Stimulated activated naive CD8-positive, alpha-beta T cell treated with anti-CD3 and anti-CD28 coated beads, Interleukin-15, Interleukin-2, amounts not matched to agents 100 ng/mL and 50 ng/mL, for 24 hours (primary cell): ENCODE results near the gene MALT1.

Experiments
- H3K27ac Mint-ChIP-seq: one replicate; pipeline ENCODE4 v1.8.0; 2021; ENCODE audit warnings: mild to moderate bottlenecking, mixed read lengths
- H3K27me3 Mint-ChIP-seq: one replicate; pipeline ENCODE4 v1.8.0; 2021; ENCODE audit warnings: mixed read lengths
- H3K36me3 Mint-ChIP-seq: one replicate; pipeline ENCODE4 v1.8.0; 2021; ENCODE audit warnings: low read depth, mixed read lengths
- H3K4me1 Mint-ChIP-seq: one replicate; pipeline ENCODE4 v1.8.0; 2021; ENCODE audit warnings: low read depth, mixed read lengths
- H3K4me3 Mint-ChIP-seq: one replicate; pipeline ENCODE4 v1.8.0; 2021; ENCODE audit warnings: mild to moderate bottlenecking, mixed read lengths
- H3K9me3 Mint-ChIP-seq: one replicate; pipeline ENCODE4 v1.8.0; 2021; ENCODE audit warnings: mixed read lengths

The MALT1 gene

GRCh38 chr18:58777471-58777870 lies 106.2 kb downstream of the MALT1 start:
- Mint-ChIP-seq H3K4me1 (no peaks in the 10 kb centered on the region), H3K4me3 (no peak overlapping the region), H3K27me3 (peaks cover 19% of the 10 kb centered on the region), H3K36me3 (no peaks in the 10 kb centered on the region), H3K27ac (no peak overlapping the region), H3K9me3 (no peaks in the 10 kb centered on the region)

GRCh38 chr18:58779529-58779928 lies 108.3 kb downstream of the MALT1 start:
- Mint-ChIP-seq H3K9me3 (no peaks in the 10 kb centered on the region), H3K4me3 (no peak overlapping the region), H3K36me3 (no peaks in the 10 kb centered on the region), H3K27me3 (peaks cover 19% of the 10 kb centered on the region), H3K27ac (no peak overlapping the region), H3K4me1 (no peaks in the 10 kb centered on the region)

GRCh38 chr18:58780045-58780444 lies 108.8 kb downstream of the MALT1 start:
- Mint-ChIP-seq H3K4me3 (no peak overlapping the region), H3K27me3 (peaks cover 19% of the 10 kb centered on the region), H3K27ac (no peak overlapping the region), H3K4me1 (no peaks in the 10 kb centered on the region), H3K36me3 (no peaks in the 10 kb centered on the region), H3K9me3 (no peaks in the 10 kb centered on the region)

GRCh38 chr18:58781627-58782194 lies 110.4 kb downstream of the MALT1 start:
- Mint-ChIP-seq H3K9me3 (no peaks in the 10 kb centered on the region), H3K36me3 (no peaks in the 10 kb centered on the region), H3K27me3 (peaks cover 17% of the 10 kb centered on the region), H3K27ac (no peak overlapping the region), H3K4me1 (no peaks in the 10 kb centered on the region), H3K4me3 (no peak overlapping the region)

- H3K27me3 Mint-ChIP-seq: peaks cover 20% of the 10 kb centered on the region
- no peaks in the 10 kb centered on the region for H3K4me1 Mint-ChIP-seq
- H3K27ac Mint-ChIP-seq: no peak overlapping the region
- H3K4me3 Mint-ChIP-seq: no peak overlapping the region
- H3K36me3 Mint-ChIP-seq: no peaks in the 10 kb centered on the region
- no peaks in the 10 kb centered on the region for H3K9me3 Mint-ChIP-seq
These were observed 113.4 kb downstream of the MALT1 start for GRCh38 chr18:58784601-58785137.

GRCh38 chr18:58785171-58785805 lies 114.0 kb downstream of the MALT1 start:
- H3K27ac Mint-ChIP-seq: no peak overlapping the region
- H3K9me3 Mint-ChIP-seq: no peaks in the 10 kb centered on the region
- H3K36me3 Mint-ChIP-seq: no peaks in the 10 kb centered on the region
- no peaks in the 10 kb centered on the region for H3K4me1 Mint-ChIP-seq
- H3K4me3 Mint-ChIP-seq: no peak overlapping the region
- H3K27me3 Mint-ChIP-seq: peaks cover 15% of the 10 kb centered on the region

- Mint-ChIP-seq H3K36me3 (no peaks in the 10 kb centered on the region), H3K27ac (no peak overlapping the region), H3K4me3 (no peak overlapping the region), H3K9me3 (no peaks in the 10 kb centered on the region), H3K27me3 (peaks cover 15% of the 10 kb centered on the region), H3K4me1 (no peaks in the 10 kb centered on the region)
These were observed 114.6 kb downstream of the MALT1 start for GRCh38 chr18:58785870-58786269.

- peaks cover 10% of the 10 kb centered on the region for H3K27me3 Mint-ChIP-seq
- H3K36me3 Mint-ChIP-seq: no peaks in the 10 kb centered on the region
- H3K4me3 Mint-ChIP-seq: no peak overlapping the region
- no peak overlapping the region for H3K27ac Mint-ChIP-seq
- H3K4me1 Mint-ChIP-seq: no peaks in the 10 kb centered on the region
- no peaks in the 10 kb centered on the region for H3K9me3 Mint-ChIP-seq
These were observed 116.4 kb downstream of the MALT1 start for GRCh38 chr18:58787536-58788149.

- no peaks in the 10 kb centered on the region for H3K36me3 Mint-ChIP-seq
- H3K27me3 Mint-ChIP-seq: peaks cover 10% of the 10 kb centered on the region
- H3K9me3 Mint-ChIP-seq: no peaks in the 10 kb centered on the region
- no peak overlapping the region for H3K27ac Mint-ChIP-seq
- no peak overlapping the region for H3K4me3 Mint-ChIP-seq
- no peaks in the 10 kb centered on the region for H3K4me1 Mint-ChIP-seq
These were observed 117.2 kb downstream of the MALT1 start for GRCh38 chr18:58788470-58788869.

GRCh38 chr18:58788971-58789875 lies 118.0 kb downstream of the MALT1 start:
- Mint-ChIP-seq H3K27me3 (peaks cover 10% of the 10 kb centered on the region), H3K4me3 (no peak overlapping the region), H3K36me3 (no peaks in the 10 kb centered on the region), H3K9me3 (no peaks in the 10 kb centered on the region), H3K4me1 (no peaks in the 10 kb centered on the region), H3K27ac (no peak overlapping the region)

GRCh38 chr18:58789876-58790240 lies 118.6 kb downstream of the MALT1 start:
- peaks cover 10% of the 10 kb centered on the region for H3K27me3 Mint-ChIP-seq
- no peak overlapping the region for H3K4me3 Mint-ChIP-seq
- no peaks in the 10 kb centered on the region for H3K4me1 Mint-ChIP-seq
- H3K9me3 Mint-ChIP-seq: no peaks in the 10 kb centered on the region
- no peaks in the 10 kb centered on the region for H3K36me3 Mint-ChIP-seq
- H3K27ac Mint-ChIP-seq: no peak overlapping the region

GRCh38 chr18:58792086-58792485 lies 120.8 kb downstream of the MALT1 start:
- peaks cover 4% of the 10 kb centered on the region for H3K27me3 Mint-ChIP-seq
- no peaks in the 10 kb centered on the region for H3K36me3 Mint-ChIP-seq
- H3K4me3 Mint-ChIP-seq: no peak overlapping the region
- no peaks in the 10 kb centered on the region for H3K4me1 Mint-ChIP-seq
- H3K27ac Mint-ChIP-seq: no peak overlapping the region
- H3K9me3 Mint-ChIP-seq: no peaks in the 10 kb centered on the region

- H3K27ac Mint-ChIP-seq: no peak overlapping the region
- H3K4me3 Mint-ChIP-seq: no peak overlapping the region
- peaks cover 2% of the 10 kb centered on the region for H3K27me3 Mint-ChIP-seq
- H3K36me3 Mint-ChIP-seq: no peaks in the 10 kb centered on the region
- no peaks in the 10 kb centered on the region for H3K4me1 Mint-ChIP-seq
- no peaks in the 10 kb centered on the region for H3K9me3 Mint-ChIP-seq
These were observed 122.1 kb downstream of the MALT1 start for GRCh38 chr18:58793361-58793760.

- H3K4me3 Mint-ChIP-seq: no peak overlapping the region
- H3K27ac Mint-ChIP-seq: no peak overlapping the region
- no peaks in the 10 kb centered on the region for H3K4me1 Mint-ChIP-seq
- no peaks in the 10 kb centered on the region for H3K36me3 Mint-ChIP-seq
- H3K9me3 Mint-ChIP-seq: no peaks in the 10 kb centered on the region
- H3K27me3 Mint-ChIP-seq: no peaks in the 10 kb centered on the region
These were observed 125.0 kb downstream of the MALT1 start for GRCh38 chr18:58796220-58796619.

GRCh38 chr18:58800582-58800981 lies 129.3 kb downstream of the MALT1 start:
- H3K4me1 Mint-ChIP-seq: no peaks in the 10 kb centered on the region
- peaks cover 17% of the 10 kb centered on the region for H3K27me3 Mint-ChIP-seq
- H3K27ac Mint-ChIP-seq: no peak overlapping the region
- no peaks in the 10 kb centered on the region for H3K36me3 Mint-ChIP-seq
- H3K9me3 Mint-ChIP-seq: no peaks in the 10 kb centered on the region
- H3K4me3 Mint-ChIP-seq: no peak overlapping the region
